HL-60 (cell line): ENCODE measurements around the gene DBN1.

Experiments used
- DNase-seq, 2 experiments: peaks; one replicate each; pipeline ENCODE4 v3.0.0-alpha.2; 2010 to 2020; ENCODE audit warnings: low read depth in 1 of 2, low spot score in 1 of 2
- H3K27ac ChIP-seq: fragments of 250-450 bp; sonication (Bioruptor Pico); replicated peaks from 2 replicates; pipeline ENCODE4 v1.5.1; 2020; ENCODE audit warnings: mild to moderate bottlenecking, moderate library complexity
- H3K27me3 ChIP-seq: fragments of 250-450 bp; sonication (Bioruptor Pico); 2 replicates; pipeline ENCODE4 v1.5.1; 2021; ENCODE audit warnings: mild to moderate bottlenecking, moderate library complexity; ENCODE audit not compliant: insufficient read depth, poor library complexity, severe bottlenecking
- H3K4me3 ChIP-seq: replicated peaks from 2 replicates; pipeline ENCODE4 v1.5.1; 2011; ENCODE audit warnings: mild to moderate bottlenecking, control low read depth, low read length; ENCODE audit not compliant: insufficient read depth
- GABPA ChIP-seq: IDR thresholded peaks from 2 replicates; pipeline ENCODE4 v1.6.1; 2012; ENCODE audit warnings: low read depth
- POLR2AphosphoS5 ChIP-seq: IDR thresholded peaks from 2 replicates; pipeline ENCODE4 v1.6.1; 2012; ENCODE audit warnings: low read depth
- REST ChIP-seq: IDR thresholded peaks from 2 replicates; pipeline ENCODE4 v1.6.1; 2012; ENCODE audit warnings: low read depth; ENCODE audit not compliant: insufficient replicate concordance
- SPI1 ChIP-seq: IDR thresholded peaks from 2 replicates; pipeline ENCODE4 v1.6.1; 2012; ENCODE audit warnings: low read depth, mild to moderate bottlenecking, borderline replicate concordance
- TF ChIP-seq, protein P1 (sequence below): IDR thresholded peaks from one replicate; pipeline ENCODE4 v1.5.1; 2011; ENCODE audit warnings: low read length, control low read depth, inconsistent platforms; ENCODE audit not compliant: insufficient read depth

The DBN1 gene

DNA sequence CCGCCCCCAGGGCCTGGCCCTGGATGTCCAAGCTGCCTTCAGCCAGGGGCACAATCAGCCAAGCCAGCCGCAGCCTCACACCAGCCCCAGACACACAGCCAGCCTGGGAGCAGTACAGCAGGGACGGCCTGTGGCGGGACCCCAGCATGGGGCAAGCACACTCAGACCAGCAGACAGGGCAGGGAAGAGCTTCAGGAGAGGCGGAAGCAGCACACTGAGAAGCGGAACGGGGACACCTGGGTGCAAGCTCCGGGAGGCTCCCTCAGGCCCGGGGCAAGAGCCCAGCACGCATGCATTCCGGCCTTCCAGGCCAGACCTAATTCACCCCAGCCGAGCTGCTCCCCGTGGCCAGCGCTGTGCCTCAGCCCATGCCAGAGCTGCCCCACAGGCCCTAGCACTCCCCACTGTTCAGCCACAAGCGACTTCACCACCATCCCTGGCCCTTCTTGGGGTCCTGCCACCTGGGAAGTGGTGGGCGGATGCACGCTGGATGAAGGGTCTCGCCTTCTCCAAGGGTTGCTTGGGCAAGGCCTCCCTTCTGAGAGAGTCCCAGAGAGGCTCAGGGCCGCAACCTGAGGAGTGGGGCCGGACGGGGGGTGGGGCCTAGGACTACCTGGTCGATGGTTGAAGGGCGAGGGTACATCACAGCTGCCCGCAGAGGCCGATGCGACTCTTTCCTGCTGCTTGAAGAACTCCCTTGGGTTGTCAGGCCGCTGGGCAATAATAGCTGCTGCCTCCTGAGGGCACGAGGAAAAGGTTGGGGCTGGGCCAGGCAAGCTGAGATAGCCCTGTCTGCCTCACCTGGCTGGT, 13.4 kb downstream of the DBN1 start:
- H3K4me3 ChIP-seq: no peak overlapping the region

DNA sequence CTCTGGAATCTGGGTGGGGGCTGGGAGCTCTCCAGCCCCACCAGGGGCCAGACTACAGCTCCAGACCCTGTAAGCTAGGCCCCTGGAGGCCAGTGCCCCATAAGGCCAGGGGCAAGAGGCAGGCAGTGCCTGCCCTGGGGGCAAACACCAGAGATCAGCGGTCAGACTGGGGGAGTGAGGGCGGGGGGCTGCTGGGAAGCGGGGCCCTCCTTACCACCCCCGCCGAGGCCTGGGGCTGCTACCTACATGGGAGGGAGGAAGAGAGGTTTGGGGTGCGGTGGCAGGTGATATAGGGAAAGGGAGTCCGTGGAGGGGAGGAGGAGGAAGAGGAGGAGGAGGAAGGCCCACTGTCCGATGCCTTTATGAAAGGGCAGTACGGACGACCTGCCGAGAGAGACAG, 14.1 kb downstream of the DBN1 start:
- H3K27ac ChIP-seq: no peak overlapping the region
- DNase-seq: no peak
- H3K4me3 ChIP-seq: no peak overlapping the region
- no peaks in the 10 kb centered on the region for H3K27me3 ChIP-seq
- no peak for TF ChIP-seq SPI1
- TF ChIP-seq GABPA: no peak
- TF ChIP-seq POLR2AphosphoS5: no peak
- TF ChIP-seq REST: no peak

More for the DNA sequence above, 13.4 kb downstream of the DBN1 start:
- TF ChIP-seq GABPA: no peak
- TF ChIP-seq REST: no peak
- no peak for TF ChIP-seq SPI1
- TF ChIP-seq, protein P1, sequence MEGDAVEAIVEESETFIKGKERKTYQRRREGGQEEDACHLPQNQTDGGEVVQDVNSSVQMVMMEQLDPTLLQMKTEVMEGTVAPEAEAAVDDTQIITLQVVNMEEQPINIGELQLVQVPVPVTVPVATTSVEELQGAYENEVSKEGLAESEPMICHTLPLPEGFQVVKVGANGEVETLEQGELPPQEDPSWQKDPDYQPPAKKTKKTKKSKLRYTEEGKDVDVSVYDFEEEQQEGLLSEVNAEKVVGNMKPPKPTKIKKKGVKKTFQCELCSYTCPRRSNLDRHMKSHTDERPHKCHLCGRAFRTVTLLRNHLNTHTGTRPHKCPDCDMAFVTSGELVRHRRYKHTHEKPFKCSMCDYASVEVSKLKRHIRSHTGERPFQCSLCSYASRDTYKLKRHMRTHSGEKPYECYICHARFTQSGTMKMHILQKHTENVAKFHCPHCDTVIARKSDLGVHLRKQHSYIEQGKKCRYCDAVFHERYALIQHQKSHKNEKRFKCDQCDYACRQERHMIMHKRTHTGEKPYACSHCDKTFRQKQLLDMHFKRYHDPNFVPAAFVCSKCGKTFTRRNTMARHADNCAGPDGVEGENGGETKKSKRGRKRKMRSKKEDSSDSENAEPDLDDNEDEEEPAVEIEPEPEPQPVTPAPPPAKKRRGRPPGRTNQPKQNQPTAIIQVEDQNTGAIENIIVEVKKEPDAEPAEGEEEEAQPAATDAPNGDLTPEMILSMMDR: no peak
- no peak for TF ChIP-seq POLR2AphosphoS5
- DNase-seq: no peak
- Histone ChIP-seq H3K27ac (no peak overlapping the region), H3K27me3 (no peaks in the 10 kb centered on the region)

GRCh38 chr5:177458912-177459350, 14.5 kb downstream of the DBN1 start:
- DNase-seq: no peak
- Histone ChIP-seq H3K27me3 (no peaks in the 10 kb centered on the region), H3K4me3 (no peak overlapping the region), H3K27ac (no peak overlapping the region)
- TF ChIP-seq GABPA: no peak
- TF ChIP-seq, protein P1: no peak
- no peak for TF ChIP-seq REST
- no peak for TF ChIP-seq SPI1
- no peak for TF ChIP-seq POLR2AphosphoS5
